ENCODE data around the gene TRAPPC2L.

The TRAPPC2L gene

DNA sequence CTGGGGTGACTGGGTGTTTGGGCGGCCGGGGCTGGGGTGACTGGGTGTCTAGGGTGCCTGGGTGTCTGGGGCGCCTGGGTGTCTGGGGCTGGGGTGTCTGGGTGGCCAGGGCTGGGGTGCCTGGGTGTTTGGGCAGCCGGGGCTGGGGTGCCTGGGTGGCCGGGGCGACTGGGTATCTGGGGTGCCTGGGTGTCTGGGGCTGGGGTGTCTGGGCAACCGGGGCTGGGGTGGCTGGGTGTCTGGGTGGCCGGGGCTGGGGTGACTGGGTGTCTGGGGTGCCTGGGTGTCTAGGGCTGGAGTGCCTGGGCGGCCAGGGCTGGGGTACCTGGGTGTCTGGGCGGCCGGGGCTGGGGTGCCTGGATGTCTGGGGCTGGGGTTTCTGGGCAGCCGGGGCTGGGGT, 31.8 kb upstream of the TRAPPC2L start:
- H3K4me3 Mint-ChIP-seq, result no peak overlapping the region
- no peaks in the 10 kb centered on the region for H3K27me3 Mint-ChIP-seq
- intact Hi-C loops (cut with micrococcal nuclease), result no loop called here
- H3K27ac Mint-ChIP-seq, result no peak overlapping the region
- no peaks in the 10 kb centered on the region for H3K9me3 Mint-ChIP-seq
- peaks cover 5% of the 10 kb centered on the region for H3K4me1 Mint-ChIP-seq (ENCODE audit: low read depth)
- H3K36me3 Mint-ChIP-seq (ENCODE audit: low read depth), result peaks cover 96% of the 10 kb centered on the region

DNA sequence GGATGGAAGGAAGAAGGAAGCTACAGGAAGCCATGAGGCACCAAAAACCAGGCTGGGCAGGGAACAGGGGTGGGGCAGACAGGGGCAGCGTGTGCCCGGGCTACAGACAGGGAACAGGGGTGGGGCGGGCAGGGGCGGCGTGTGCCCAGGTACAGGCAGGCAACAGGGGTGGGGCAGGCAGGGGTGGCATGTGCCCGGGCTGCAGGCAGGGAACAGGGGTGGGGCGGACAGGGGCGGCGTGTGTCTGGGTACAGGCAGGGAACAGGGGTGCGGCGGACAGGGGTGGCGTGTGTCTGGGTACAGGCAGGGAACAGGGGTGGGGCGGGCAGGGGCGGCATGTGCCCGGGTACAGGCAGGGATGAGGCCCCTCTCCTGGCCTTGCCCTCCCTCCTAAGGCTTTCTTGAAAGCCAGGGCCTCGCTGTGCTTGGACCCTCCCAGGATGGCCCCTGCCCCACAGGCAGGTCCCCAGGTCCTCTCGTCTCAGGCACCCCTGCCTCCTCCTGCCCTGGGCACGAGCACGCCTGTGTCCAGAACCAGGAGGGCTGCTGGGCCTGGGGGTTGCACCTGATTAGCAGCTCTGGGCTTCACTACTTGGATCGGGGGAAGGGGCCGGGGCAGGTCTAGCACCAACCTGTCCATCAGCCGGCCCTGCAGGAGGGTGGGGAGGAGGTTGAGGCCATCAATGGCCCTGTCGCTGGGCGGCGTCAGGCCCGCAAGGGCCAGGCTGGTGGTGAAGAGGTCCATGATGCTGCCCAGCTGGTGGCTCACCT, 30.7 kb upstream of the TRAPPC2L start:
- H3K27me3 Mint-ChIP-seq, result no peaks in the 10 kb centered on the region
- intact Hi-C loops (cut with micrococcal nuclease), result no loop called here
- no peak overlapping the region for H3K4me3 Mint-ChIP-seq
- peaks cover 96% of the 10 kb centered on the region for H3K36me3 Mint-ChIP-seq (ENCODE audit: low read depth)
- H3K27ac Mint-ChIP-seq, result no peak overlapping the region
- peaks cover 5% of the 10 kb centered on the region for H3K4me1 Mint-ChIP-seq (ENCODE audit: low read depth)
- H3K9me3 Mint-ChIP-seq, result no peaks in the 10 kb centered on the region

DNA sequence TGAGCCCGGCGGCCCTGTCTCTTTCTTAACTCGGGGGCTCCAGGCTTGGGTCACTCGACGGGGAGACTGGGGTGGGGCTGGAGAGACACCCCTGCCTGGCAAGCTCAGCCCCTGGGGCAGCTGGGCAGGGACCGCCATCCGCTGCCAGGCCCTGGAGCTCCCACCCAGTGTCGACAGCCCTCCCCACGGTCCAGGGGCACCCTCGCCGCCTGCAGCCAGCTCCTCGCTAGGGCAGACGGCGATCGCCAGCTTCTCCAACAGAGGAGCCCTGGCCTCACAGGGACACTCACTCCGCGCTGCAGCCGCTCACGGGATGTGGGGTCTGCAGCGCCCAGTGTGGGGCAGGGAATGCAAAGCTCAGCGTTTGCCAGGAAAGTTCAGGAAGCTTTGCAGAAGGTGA, 29.2 kb upstream of the TRAPPC2L start:
- Mint-ChIP-seq H3K4me1 (ENCODE audit: low read depth) (peaks cover 5% of the 10 kb centered on the region), H3K4me3 (no peak overlapping the region), H3K36me3 (ENCODE audit: low read depth) (peaks cover 92% of the 10 kb centered on the region), H3K27me3 (no peaks in the 10 kb centered on the region), H3K27ac (no peak overlapping the region), H3K9me3 (no peaks in the 10 kb centered on the region)
- intact Hi-C loops (cut with micrococcal nuclease), result no loop called here

DNA sequence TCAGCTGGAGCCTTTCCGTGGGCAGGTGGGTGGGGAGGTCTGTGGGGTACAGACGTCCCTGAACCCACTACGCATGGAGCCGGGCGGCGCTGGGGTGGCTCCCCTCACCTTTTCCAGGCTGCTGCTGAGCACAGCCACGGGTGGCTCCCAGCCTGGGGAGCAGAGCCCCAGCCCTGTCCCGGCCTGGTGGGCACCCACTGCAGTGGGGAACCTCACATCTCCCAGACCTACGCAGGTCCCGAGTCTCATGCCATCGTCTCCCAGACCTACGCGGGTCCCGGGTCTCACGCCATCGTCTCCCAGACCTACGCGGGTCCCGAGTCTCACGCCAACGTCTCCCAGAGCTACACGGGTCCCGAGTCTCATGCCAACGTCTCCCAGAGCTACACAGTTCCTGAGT, 28.2 kb upstream of the TRAPPC2L start:
- peaks cover 93% of the 10 kb centered on the region for H3K36me3 Mint-ChIP-seq (ENCODE audit: low read depth)
- H3K9me3 Mint-ChIP-seq, result no peaks in the 10 kb centered on the region
- H3K27ac Mint-ChIP-seq, result no peak overlapping the region
- no peaks in the 10 kb centered on the region for H3K27me3 Mint-ChIP-seq
- no peak overlapping the region for H3K4me3 Mint-ChIP-seq
- H3K4me1 Mint-ChIP-seq (ENCODE audit: low read depth), result peaks cover 5% of the 10 kb centered on the region
- intact Hi-C loops (cut with micrococcal nuclease), result no loop called here

DNA sequence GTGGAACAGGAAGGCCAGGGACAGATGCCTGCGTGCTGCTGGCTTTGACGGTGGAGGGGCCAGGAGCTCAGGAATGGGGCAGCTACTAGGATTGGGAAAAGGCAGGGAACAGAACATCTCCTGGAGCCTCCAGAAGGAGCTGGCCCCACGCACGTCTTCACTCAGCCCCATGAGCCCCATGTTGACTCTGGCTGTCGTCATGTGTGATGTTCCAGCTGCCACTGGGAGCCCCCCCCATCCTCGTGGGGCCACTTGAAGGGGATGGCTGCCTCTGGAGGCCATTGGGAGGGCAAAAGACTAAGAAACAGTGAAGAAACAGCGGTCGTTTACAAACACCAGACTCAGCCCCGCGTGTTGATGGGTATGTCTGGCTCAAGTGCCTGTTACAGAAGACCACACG, 26.7 kb upstream of the TRAPPC2L start:
- intact Hi-C loops (cut with micrococcal nuclease), result no loop called here
- Mint-ChIP-seq H3K27ac (no peak overlapping the region), H3K27me3 (no peaks in the 10 kb centered on the region), H3K9me3 (no peaks in the 10 kb centered on the region), H3K36me3 (ENCODE audit: low read depth) (peaks cover 93% of the 10 kb centered on the region), H3K4me3 (no peak overlapping the region), H3K4me1 (ENCODE audit: low read depth) (peaks cover 5% of the 10 kb centered on the region)

DNA sequence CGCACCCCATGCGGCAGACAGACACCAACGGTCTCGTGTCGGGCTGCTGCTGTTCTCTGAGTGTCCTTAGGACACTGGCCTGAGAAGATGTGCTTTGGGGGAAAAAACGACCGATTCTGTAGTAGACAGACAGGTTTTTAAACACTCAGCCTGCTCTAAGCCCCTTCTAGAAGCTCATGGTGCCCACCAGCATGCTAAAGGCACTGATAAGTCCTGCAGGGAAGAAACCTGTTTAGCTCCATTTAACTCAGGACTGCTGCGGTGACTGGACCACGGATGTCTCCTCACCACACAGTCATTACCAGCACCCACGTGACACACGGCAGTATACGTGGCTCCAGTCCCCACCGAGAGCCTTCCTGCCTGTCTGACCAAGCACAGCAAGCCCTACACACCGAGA, 26.1 kb upstream of the TRAPPC2L start:
- H3K36me3 Mint-ChIP-seq (ENCODE audit: low read depth), result peaks cover 93% of the 10 kb centered on the region
- H3K9me3 Mint-ChIP-seq, result no peaks in the 10 kb centered on the region
- intact Hi-C loops (cut with micrococcal nuclease), result no loop called here
- H3K27ac Mint-ChIP-seq, result no peak overlapping the region
- no peaks in the 10 kb centered on the region for H3K27me3 Mint-ChIP-seq
- H3K4me3 Mint-ChIP-seq, result no peak overlapping the region
- H3K4me1 Mint-ChIP-seq (ENCODE audit: low read depth), result peaks cover 3% of the 10 kb centered on the region

DNA sequence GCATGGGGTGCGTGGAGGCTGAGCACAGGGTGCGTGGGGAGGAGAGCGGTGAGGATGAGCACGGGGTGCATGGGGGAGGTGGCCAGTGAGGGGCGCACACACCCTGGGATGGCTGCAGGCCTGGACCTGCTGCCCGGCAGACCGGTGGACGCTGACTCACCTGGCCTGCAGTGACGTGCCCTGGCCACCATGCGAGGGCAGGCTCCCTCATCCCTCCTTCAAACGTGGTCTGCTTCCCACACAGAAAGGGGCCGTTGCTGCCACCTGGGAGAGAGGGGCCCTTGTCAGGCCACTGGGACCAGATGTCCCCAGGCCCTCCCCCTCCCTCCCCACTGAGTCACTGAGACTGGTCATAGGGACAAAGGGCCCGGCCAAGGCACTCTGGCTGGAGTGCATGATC, 25.1 kb upstream of the TRAPPC2L start:
- Mint-ChIP-seq H3K4me3 (no peak overlapping the region), H3K27ac (no peak overlapping the region), H3K27me3 (no peaks in the 10 kb centered on the region), H3K9me3 (no peaks in the 10 kb centered on the region), H3K4me1 (ENCODE audit: low read depth) (no peaks in the 10 kb centered on the region), H3K36me3 (ENCODE audit: low read depth) (peaks cover 89% of the 10 kb centered on the region)
- intact Hi-C loops (cut with micrococcal nuclease), result no loop called here

DNA sequence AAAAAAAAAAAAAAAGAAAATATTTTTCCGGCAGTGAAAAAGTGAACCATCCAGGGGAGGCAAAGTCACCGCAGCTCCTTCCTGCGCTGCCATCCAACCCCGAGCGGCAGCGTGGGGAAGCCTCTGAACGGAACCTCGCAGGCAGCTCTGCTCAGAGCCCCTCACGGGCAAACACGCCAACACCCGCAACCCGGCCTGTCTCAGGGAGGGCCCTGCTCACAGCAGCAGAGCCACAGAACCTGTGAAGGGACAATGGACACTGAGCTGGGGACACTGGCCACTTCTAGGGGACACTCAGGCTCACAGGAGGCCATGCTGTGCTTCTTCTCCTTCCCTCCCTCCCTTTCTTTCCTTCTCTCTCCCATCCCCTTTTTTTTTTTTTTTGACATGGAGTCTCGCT, 23.8 kb upstream of the TRAPPC2L start:
- Mint-ChIP-seq H3K4me1 (ENCODE audit: low read depth) (no peaks in the 10 kb centered on the region), H3K36me3 (ENCODE audit: low read depth) (peaks cover 89% of the 10 kb centered on the region), H3K27ac (no peak overlapping the region), H3K27me3 (no peaks in the 10 kb centered on the region), H3K9me3 (no peaks in the 10 kb centered on the region), H3K4me3 (no peak overlapping the region)
- intact Hi-C loops (cut with micrococcal nuclease), result no loop called here

DNA sequence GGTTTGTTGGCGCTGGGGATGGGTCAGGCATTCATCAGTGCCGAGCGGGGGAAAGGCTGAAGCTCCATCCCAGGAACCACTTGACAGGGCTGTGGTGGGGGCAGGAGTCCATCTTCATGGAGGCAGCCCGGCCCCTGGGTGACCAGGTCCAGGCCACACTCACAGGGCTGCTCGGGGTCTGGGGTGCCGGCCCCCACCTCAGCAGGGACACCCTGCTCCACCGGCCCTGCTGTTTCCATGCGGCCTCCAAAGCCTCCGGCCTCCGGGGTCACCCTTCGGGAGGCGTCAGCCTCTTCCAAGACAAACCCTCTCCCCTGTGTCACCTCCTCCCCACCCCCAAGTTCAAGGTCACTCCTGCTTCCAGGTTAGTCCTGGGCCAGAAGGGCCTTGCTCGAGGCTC, 22.3 kb upstream of the TRAPPC2L start:
- Mint-ChIP-seq H3K27ac (no peak overlapping the region), H3K4me3 (no peak overlapping the region), H3K9me3 (no peaks in the 10 kb centered on the region), H3K4me1 (ENCODE audit: low read depth) (peaks cover under 1% of the 10 kb centered on the region), H3K27me3 (no peaks in the 10 kb centered on the region), H3K36me3 (ENCODE audit: low read depth) (peaks cover 90% of the 10 kb centered on the region)
- intact Hi-C loops (cut with micrococcal nuclease), result no loop called here

DNA sequence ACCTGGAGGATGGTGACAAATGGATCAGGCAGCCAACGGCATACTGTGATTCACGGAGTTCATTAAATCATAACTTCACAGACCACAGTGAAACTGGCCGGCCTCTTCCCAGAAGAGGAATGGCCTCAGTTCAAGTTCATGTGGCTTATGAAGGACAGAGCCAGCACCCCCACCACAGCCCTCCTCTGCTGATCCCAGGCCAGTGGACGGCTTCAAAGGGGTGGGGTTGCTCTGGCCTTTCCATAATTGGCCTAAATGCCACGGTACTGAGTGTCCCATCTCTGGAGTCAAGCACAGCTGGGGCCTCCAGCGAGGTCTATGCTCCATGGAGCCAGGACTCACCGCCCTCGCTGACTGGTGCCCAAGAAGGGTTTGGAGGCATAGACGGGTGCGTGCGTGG, 21.5 kb upstream of the TRAPPC2L start:
- Mint-ChIP-seq H3K4me1 (ENCODE audit: low read depth) (peaks cover 8% of the 10 kb centered on the region), H3K27ac (no peak overlapping the region), H3K36me3 (ENCODE audit: low read depth) (peaks cover 90% of the 10 kb centered on the region), H3K4me3 (no peak overlapping the region), H3K27me3 (no peaks in the 10 kb centered on the region), H3K9me3 (no peaks in the 10 kb centered on the region)
- intact Hi-C loops (cut with micrococcal nuclease), result no loop called here

DNA sequence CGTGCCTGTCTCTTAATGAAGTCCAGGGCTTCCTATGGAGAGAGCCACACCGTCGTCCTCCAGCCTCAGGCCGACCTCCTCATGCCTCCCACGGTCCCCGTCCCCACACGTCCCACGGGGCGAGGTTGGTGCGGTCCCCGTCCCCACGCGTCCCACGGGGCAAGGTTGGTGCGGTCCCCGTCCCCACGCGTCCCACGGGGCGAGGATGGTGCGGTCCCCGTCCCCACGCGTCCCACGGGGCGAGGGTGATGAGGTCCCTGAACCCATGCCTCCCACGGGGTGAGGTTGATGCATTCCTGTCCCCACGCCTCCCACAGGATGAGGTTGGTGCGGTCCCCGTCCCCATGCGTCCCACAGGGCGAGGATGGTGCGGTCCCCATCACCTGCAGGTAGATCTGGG, 21.1 kb upstream of the TRAPPC2L start:
- H3K27ac Mint-ChIP-seq, result no peak overlapping the region
- intact Hi-C loops (cut with micrococcal nuclease), result no loop called here
- no peaks in the 10 kb centered on the region for H3K27me3 Mint-ChIP-seq
- no peak overlapping the region for H3K4me3 Mint-ChIP-seq
- H3K4me1 Mint-ChIP-seq (ENCODE audit: low read depth), result peaks cover 12% of the 10 kb centered on the region
- peaks cover 90% of the 10 kb centered on the region for H3K36me3 Mint-ChIP-seq (ENCODE audit: low read depth)
- no peaks in the 10 kb centered on the region for H3K9me3 Mint-ChIP-seq

DNA sequence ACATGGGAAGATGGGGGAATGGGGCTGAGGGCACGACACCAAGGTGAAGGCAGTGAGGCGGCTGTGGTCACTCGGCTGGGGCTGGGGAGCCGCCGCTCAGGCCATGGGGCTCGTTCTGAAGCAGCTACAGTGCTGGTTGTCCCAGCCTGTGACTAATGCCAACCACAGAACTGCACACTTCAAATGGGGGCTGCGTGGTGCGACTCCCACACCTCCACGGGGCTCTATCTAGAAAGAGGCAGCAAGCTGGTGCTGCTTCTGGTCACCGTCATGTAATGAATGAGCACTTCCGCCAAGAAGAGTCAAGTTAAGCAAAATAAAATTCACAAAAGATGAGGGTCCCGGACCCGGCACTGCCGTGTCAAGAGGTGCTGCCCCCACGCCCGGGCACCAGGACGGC, 20.1 kb upstream of the TRAPPC2L start:
- intact Hi-C loops (cut with micrococcal nuclease), result no loop called here
- Mint-ChIP-seq H3K36me3 (ENCODE audit: low read depth) (peaks cover 92% of the 10 kb centered on the region), H3K4me1 (ENCODE audit: low read depth) (peaks cover 21% of the 10 kb centered on the region), H3K4me3 (no peak overlapping the region), H3K27ac (no peak overlapping the region), H3K9me3 (no peaks in the 10 kb centered on the region), H3K27me3 (no peaks in the 10 kb centered on the region)

DNA sequence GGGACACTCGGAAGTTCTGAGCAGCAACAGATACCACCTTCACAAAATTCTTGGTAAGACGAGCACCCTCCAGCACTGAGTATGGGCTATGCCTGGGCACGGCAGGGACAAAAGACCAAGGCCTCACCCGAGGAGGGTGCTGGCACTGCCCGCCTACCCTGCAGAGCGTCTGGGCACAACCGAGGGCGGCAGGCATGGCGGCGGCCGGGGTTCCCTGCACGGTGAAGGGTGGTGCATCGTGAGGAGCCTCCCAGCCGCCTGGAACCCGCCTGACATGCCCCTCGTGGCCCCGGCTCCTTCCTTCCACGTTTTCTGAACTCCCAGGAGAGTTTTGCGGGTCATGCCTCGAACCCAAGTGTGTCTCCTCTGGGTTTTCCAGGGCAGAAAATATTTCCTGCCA, 19.1 kb upstream of the TRAPPC2L start:
- intact Hi-C loops (cut with micrococcal nuclease), result no loop called here
- Mint-ChIP-seq H3K9me3 (no peaks in the 10 kb centered on the region), H3K4me1 (ENCODE audit: low read depth) (peaks cover 28% of the 10 kb centered on the region), H3K4me3 (no peak overlapping the region), H3K27ac (no peak overlapping the region), H3K27me3 (no peaks in the 10 kb centered on the region), H3K36me3 (ENCODE audit: low read depth) (peaks cover 95% of the 10 kb centered on the region)

DNA sequence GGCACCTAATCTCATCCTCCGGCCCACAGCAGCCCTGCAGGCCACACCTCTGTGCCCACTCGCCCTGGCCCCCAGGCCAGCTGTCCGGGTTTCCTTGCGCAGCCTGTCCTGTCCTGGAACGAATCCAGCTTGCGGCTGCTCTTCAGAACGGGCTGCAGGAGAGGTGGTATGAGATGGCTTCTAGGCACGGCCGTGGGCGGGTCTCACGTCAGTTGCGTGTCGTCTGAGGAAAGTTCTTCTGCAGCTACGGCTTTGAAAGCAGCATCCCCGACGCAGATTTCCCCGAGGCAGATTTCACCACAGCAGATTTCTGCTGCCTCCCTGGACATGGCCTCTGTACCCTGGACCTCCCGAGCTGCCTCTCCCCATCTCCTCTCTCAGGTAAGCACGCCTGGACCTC, 18.4 kb upstream of the TRAPPC2L start:
- H3K27me3 Mint-ChIP-seq, result no peaks in the 10 kb centered on the region
- no peak overlapping the region for H3K4me3 Mint-ChIP-seq
- intact Hi-C loops (cut with micrococcal nuclease), result no loop called here
- peaks cover 28% of the 10 kb centered on the region for H3K4me1 Mint-ChIP-seq (ENCODE audit: low read depth)
- no peak overlapping the region for H3K27ac Mint-ChIP-seq
- H3K9me3 Mint-ChIP-seq, result no peaks in the 10 kb centered on the region
- peaks cover 96% of the 10 kb centered on the region for H3K36me3 Mint-ChIP-seq (ENCODE audit: low read depth)

DNA sequence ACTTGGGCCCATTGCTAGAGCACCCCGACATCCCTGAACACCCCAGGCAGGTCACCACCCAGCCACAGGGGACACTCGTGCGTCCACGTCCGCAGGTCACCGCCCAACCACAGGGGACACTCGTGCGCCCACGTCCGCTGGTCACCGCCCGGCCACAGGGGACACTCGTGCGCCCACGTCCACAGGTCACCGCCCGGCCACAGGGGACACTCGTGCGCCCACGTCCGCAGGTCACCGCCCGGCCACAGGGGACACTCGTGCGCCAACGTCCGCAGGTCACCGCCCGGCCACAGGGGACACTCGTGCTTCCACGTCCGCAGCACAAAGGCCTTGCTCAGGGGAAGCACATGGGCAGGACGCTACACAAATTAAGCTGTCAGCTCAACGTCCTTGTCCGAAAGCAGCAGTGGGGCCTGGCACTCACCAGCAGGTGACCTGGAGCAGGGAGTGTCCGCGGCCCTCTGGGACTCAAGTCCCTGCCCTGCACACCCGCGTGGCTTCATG, 17.8 kb upstream of the TRAPPC2L start:
- Mint-ChIP-seq H3K27ac (no peak overlapping the region), H3K4me3 (no peak overlapping the region), H3K4me1 (ENCODE audit: low read depth) (peaks cover 28% of the 10 kb centered on the region), H3K9me3 (no peaks in the 10 kb centered on the region), H3K36me3 (ENCODE audit: low read depth) (peaks cover 96% of the 10 kb centered on the region), H3K27me3 (no peaks in the 10 kb centered on the region)
- intact Hi-C loops (cut with micrococcal nuclease), result no loop called here
